Right ventricle myocardium inferior (tissue), 1 donor: Measurements from ENCODE around the gene HOXA3. TPM values are rescaled to one million over a fixed set of nuclear protein-coding genes. Genes with fewer than 3 reads are reported as not detected.
A peak's percentile ranks its signal among the peaks of the same experiment; 100 is the strongest.

ENCODE experiments used
- ATAC-seq: fragments of 200-7000 bp; cut with Tn5 transposase; one replicate; pipeline ENCODE4 v1.9.1; 2020; ENCODE audit warnings: mild to moderate bottlenecking, moderate library complexity
- DNase-seq: peaks from one replicate; pipeline ENCODE4 v3.0.0; 2021; ENCODE audit errors: missing footprints
- intact Hi-C: fragments of 100-400 bp; cut with DNase I; formaldehyde crosslinking; loops from one replicate; pipeline ENCODE4 v1.11.0; 2022
- total RNA-seq: library from RNA; stranded (reverse); fragmentation: NEBNext Ultra II Directional; extraction: Animal tissue kit (Norgen Biotek cat#: 25700); gene quantifications from one replicate; pipeline ENCODE4 v1.2.1, GENCODE V29; 2021
- donor health status: DM: no; HTN: yes; CAD: no; lungs with severe emphysema.

The HOXA3 gene
- total RNA-seq, 1 donor from 2014 or later, result not detected

DNA sequence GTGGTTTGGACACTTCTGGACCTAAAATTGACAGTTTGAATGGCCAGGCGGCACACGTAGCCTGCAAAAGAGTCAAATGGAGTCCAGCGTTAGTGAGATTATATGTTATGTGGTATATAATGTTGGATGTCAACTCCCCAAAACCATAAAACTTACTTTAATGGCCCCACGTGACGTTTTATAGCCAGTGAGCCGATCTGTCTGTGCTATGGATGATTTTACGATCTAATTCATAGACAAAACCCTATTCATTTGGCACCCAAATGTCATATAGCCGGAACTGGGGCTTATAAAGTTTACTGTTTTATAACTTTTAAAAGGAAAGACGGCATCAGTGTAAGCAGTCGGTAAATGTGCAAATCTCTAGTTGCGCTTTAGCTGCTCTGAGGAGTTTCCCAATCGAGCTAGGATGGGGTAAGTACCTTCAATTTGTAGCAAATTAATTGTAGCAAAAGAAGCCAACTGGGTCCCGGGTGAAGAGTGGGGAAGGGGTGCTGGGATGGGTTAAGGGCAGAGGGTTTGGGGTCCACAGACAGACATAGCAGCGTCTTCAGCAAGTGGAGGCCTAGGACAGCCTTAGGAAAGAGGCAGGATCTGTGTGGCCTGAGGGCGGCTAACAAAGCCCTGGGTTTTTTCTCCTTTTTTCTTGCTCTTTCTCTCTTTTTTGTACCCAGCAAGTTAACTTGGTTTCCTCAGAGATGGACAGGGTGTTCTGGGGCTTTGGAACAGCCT lies 12.1 kb downstream of the HOXA3 start:
- ATAC-seq, result no peak
- DNase-seq, result no peak
- intact Hi-C loops, result no loop called here

GRCh38 chr7:27139334-27140125 lies 12.9 kb downstream of the HOXA3 start:
- no peak for ATAC-seq
- DNase-seq, result no peak
- intact Hi-C loops, result no loop called here

DNA sequence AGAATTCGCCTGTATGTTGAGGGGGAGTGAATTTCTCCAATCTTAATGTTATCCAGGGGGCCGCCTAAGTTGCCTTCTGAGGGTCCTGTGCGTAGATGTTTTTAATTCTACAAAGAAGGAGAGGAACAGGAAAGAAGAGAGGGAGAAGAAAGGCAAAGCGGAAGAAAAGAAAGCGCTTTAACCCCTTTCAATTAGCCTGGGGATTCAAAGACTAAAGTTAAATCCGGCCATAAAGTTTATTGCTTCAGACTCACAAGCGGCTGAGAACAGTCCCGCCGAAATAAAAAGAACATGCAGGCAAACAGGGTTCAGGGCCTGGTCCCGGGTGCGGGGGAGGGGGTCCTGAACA lies 13.4 kb downstream of the HOXA3 start:
- intact Hi-C loops, result no loop called here
- no peak for DNase-seq
- ATAC-seq, result no peak

- ATAC-seq, result no peak
- intact Hi-C loops, result no loop called here
These were observed 13.9 kb downstream of the HOXA3 start for GRCh38 chr7:27138472-27138871.

DNA sequence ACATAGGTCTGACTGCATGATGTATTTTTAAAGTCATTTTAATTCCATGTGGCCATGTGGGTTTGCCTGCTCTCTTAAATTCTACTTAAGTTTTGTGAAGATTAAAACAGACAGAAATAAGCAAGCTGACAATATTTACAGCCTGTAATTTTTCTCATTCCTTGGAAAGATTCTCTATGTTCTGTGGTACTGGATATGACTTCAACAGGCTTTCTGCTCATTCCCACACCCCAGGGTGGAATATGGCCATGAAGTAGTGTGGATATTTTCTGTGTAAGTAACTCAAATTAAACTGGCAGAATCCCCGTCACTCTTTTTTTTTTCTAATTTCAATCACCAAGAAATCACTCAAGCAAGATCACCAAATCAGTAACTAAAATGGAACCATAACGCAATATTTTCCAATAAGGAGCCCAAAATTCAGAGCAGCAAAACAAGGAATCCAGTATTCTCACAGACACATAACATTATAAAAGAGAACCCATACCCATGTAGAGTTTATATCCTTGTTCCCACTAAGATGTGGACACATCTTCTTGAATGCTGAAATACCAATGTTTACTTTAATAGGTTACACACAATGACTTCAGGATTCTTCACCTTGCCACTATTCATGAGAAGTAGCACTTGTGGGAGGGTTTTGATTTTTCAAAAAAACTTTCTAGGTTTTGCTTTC lies 14.6 kb downstream of the HOXA3 start:
- intact Hi-C loops, result no loop called here
- DNase-seq (no peak), ATAC-seq (no peak)

More at GRCh38 chr7:27138472-27138871, 13.9 kb downstream of the HOXA3 start:
- no peak for DNase-seq

DNA sequence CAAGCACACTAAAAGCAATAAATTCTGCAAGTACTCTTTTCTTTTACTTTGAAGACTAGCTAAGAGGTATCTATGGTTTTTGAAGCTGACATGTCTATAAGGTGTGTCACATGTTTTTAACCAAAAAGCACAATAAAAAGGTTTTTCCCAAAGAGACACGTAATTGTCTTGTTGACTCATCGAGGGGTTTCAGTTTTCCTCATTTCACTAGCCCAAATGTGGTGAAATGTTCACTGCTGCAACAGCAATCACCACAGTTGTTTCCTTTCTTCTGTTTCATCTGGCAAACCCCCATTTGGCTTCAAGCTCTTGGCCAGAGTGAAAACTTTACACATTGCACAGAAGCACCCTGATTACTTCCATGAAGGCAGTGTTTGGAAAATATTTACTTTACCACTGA lies 18.0 kb downstream of the HOXA3 start:
- ATAC-seq, result no peak
- no peak for DNase-seq
- intact Hi-C loops, result no loop called here

- ATAC-seq, result no peak
- DNase-seq, result no peak
- intact Hi-C loops, result loop anchor here (2.0 kb wide), 1 partner anchor 279 kb away; no protein-coding TSS in a partner anchor
These were observed 18.8 kb downstream of the HOXA3 start for GRCh38 chr7:27133409-27134231.

DNA sequence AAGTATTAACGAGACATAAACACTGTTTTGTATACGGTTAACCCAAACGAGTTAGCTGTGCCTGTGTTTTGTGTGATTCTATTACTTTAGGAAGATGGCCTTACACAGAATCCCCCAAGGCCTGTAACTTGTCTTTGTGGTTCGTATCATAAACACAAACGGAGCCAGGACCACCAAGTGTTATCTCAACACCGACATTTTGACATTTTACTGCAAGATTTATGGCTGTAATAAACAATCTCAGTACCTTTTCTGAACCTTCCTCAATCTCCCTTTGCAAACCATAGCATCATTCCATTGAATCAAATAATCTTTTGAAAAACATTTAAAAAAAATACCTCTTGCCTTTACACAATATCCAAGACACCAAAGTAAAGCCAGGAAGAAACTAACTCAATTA lies 19.4 kb downstream of the HOXA3 start:
- DNase-seq (no peak), ATAC-seq (no peak)
- intact Hi-C loops, result loop anchor here (2.0 kb wide), 1 partner anchor 278 kb away; no protein-coding TSS in a partner anchor

- ATAC-seq (no peak), DNase-seq (no peak)
- intact Hi-C loops, result loop anchor here (2.0 kb wide), 1 partner anchor 277 kb away; no protein-coding TSS in a partner anchor
These were observed 20.2 kb downstream of the HOXA3 start for GRCh38 chr7:27132214-27132613.

- DNase-seq (no peak), ATAC-seq (no peak)
- intact Hi-C loops, result no loop called here
These were observed 21.0 kb downstream of the HOXA3 start for GRCh38 chr7:27131390-27131819.

DNA sequence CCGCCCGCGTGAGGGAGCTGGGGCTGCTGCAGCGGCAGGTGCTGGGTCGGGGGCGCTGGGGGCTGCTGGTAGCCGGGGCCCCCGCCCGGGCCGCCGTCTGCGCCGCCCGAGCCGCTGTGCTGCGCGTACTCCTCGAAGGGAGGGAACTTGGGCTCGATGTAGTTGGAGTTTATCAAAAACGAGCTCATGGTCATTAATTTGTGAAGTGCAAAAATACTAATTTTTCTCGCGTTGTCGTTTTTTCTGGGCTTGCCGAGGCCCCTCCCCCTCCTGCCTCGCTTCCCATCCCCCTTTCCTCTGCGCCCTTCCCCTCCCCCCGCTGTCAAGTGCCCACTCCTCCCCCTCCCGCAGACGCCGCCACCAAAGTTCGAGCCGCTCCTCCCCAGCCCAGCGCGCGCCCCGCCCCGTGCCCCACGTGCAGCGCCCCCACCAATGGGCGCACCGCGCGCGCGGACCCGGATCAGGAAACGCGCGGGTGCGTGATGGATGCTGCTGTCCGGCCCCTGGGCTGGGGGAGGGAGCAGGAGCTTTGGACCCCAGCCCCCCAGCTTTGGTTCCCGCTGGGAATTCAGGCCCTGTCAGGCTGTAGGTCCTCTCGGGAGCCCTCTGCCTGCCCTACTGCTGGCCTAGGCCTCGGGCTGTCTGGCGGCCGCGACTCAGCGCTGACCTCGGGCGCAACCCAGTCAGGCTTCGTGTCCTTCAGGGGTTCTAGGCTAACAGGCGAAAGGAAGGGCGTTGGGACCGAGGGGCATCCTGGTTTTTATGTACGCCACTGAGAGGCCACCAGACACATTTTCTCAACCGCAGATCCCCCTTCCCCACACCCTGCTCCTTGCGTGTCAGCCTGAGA lies 21.6 kb downstream of the HOXA3 start, which contains the start of gene HOXA4:
HOXA4 (minus strand) TSS at position 218 of the 850 bp plus-strand sequence; CDS start at position 194, 24 bp downstream.
- intact Hi-C loops, result no loop called here
- ATAC-seq, result peak; percentile 80
- peak; percentile 94 for DNase-seq

DNA sequence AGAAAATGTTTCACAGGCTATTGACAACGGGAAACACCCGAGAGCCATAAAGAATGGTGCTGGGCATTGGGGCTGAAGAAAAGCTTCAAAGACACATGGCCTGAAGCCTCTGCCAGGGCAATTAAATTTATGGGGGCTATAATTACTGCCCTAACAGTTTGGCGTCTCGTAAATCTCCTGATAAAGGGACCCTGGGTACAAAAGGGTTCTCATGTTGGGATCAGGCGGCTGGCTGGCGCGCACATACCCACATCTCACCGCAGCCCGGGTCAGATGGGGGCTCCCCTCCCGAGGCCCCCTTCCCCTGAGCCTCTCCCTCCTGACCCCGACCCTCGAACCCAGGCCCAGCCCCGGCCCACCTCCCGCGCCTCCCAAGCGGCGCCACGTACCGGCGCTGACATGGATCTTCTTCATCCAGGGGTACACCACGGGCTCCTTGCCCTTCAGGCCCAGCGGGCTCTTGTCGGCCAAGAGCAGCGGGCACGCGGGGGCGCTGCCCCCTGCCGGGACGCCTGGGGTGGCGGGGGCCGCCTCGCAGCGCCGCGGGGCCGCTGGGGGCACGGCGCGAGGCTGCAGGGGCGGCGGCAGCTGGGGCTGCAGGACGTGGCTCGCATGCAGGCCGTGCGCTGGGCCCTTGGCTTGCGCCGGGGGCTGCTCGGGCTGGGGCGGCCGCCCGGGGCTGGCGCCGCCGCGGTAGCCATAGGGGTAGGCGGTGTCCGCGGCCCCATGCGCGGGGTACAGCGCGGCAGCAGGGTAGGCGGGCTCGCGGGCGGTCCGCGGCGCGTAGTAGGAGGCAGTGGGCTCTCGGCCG lies 22.4 kb downstream of the HOXA3 start:
- intact Hi-C loops, result no loop called here
- no peak for DNase-seq
- ATAC-seq, result peak; percentile 13

GRCh38 chr7:27128776-27129728 lies 23.3 kb downstream of the HOXA3 start:
- DNase-seq (no peak), ATAC-seq (no peak)
- intact Hi-C loops, result no loop called here

DNA sequence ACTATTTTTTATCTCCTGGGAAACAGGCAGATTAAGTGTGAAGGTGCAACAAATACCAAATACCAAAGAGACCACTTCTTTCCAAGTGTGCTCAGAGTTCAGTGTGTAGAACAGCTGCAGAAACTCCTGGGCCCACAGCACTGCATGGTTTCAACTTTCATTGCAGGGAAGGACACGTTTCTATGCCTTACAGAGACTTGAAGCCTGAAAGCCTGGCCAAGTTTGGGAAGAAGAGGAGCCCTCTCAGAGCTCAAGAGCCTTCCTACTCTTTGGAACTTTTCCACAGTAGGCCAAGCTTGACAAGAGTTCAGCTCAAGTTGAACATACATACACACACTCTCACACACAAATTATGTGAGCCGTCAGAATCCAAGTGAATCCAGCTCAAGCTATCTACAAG lies 24.3 kb downstream of the HOXA3 start:
- no peak for ATAC-seq

GRCh38 chr7:27126596-27127327 lies 25.6 kb downstream of the HOXA3 start:
- no peak for DNase-seq
- intact Hi-C loops, result no loop called here
- no peak for ATAC-seq

More for the DNA sequence above, 24.3 kb downstream of the HOXA3 start:
- no peak for DNase-seq
- intact Hi-C loops, result no loop called here
